ENCODE measurements around the gene MTRF1L.
"Not testable (repeated sequence)": the region's sequence is repeated elsewhere in the genome, so short reads cannot be mapped to it uniquely, and the experiment has no call there.

Gene MTRF1L

GRCh38 chr6:152966168-152966894 is 36.2 kb downstream of the MTRF1L start:
- DNase-seq = not testable (repeated sequence)

- DNase-seq = no peak
Measured at GRCh38 chr6:152959333-152959732, 43.2 kb downstream of the MTRF1L start.

GRCh38 chr6:152957796-152958195 is 44.7 kb downstream of the MTRF1L start:
- DNase-seq = no peak

- DNase-seq = no peak
Measured at GRCh38 chr6:152954443-152954842, 48.1 kb downstream of the MTRF1L start.

GRCh38 chr6:152952866-152953509 is 49.5 kb downstream of the MTRF1L start:
- DNase-seq = no peak

- DNase-seq = no peak
Measured at GRCh38 chr6:152952045-152952444, 50.5 kb downstream of the MTRF1L start.

GRCh38 chr6:152950240-152950639 is 52.3 kb downstream of the MTRF1L start:
- DNase-seq = no peak

- DNase-seq = no peak
Measured at GRCh38 chr6:152948150-152948768, 54.2 kb downstream of the MTRF1L start.

GRCh38 chr6:152946995-152947394 is 55.5 kb downstream of the MTRF1L start:
- DNase-seq = no peak

GRCh38 chr6:152946484-152946883 is 56.0 kb downstream of the MTRF1L start:
- DNase-seq = no peak

- DNase-seq = no peak
Measured at GRCh38 chr6:152943260-152943897, 59.1 kb downstream of the MTRF1L start.

- DNase-seq = no peak
Measured at GRCh38 chr6:152942319-152942869, 60.1 kb downstream of the MTRF1L start.

GRCh38 chr6:152941746-152942145 is 60.8 kb downstream of the MTRF1L start:
- DNase-seq = no peak
